Jurkat, Clone E6-1 (cell line): ENCODE data around the gene DLGAP1.
"Not testable (repeated sequence)": the region's sequence is repeated elsewhere in the genome, so short reads cannot be mapped to it uniquely, and the experiment has no call there.

ENCODE experiments used
- DNase-seq: peaks from one replicate; pipeline ENCODE4 v3.0.0-alpha.2; 2011; ENCODE audit warnings: low read depth, low spot score
- H3K4me3 ChIP-seq: 2 replicates; pipeline ENCODE4 v1.5.1; 2011; ENCODE audit warnings: mild to moderate bottlenecking, low read length, control low read depth, moderate library complexity

The DLGAP1 gene

DNA sequence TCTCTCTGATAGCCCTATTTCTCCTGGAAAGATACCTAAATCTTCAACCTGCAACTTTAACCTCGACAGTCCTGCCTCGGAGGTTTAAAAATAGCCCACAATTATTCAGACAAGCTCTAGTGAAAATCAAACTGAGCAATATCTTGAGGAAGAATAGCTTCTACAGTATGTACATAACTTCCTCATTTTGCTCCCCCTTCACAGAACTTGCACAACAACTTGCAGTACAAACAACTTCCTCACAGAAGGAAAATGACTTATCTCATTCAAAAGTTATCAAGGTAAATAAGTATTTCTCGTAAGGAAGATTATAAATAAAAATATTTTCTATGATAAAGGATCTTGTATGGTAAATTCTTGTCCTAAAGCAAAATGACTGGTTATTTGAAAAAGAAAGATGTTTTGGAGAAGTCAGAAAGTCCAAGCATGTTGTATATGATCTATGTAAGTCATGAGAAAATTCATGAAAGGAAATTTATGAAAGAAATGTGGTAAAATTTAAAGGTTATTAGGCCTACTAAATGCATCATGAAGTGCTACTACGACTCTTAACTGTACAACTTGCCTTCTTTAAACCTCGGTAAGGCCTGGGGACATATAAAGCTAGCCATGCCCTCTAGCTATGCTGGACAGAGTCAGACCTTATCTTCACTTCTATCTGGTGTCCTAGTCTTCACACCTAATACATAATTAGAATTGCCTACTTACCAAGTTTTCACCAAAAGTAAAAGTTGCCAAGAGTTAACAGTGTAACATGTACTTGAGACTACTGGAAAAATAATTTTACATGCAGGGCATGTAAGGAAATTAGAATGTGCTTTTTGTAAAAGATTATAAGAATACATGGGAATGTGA, 394.5 kb downstream of the DLGAP1 start:
- H3K4me3 ChIP-seq = no peak overlapping the region
- peak; percentile 1 for DNase-seq

DNA sequence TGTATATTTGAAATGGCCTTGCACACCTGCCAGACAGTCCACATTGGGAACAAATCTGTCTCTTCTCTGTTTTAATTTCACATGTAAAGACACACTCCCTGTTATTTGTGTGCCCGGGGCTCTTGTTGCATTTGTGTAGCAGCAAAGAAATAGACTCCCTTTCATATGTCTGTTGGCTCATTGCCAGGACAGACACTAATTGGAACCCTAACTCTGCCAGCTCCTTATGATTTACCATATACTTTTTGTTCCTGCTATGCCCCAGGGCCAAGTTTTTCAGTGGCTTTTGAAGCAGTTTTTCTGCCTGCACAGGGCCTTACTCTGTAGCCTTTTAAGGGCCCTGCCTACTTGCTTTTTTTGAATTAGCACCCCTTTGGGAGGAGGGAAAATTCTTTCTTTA, 396.9 kb downstream of the DLGAP1 start:
- H3K4me3 ChIP-seq = no peak overlapping the region
- DNase-seq = no peak

DNA sequence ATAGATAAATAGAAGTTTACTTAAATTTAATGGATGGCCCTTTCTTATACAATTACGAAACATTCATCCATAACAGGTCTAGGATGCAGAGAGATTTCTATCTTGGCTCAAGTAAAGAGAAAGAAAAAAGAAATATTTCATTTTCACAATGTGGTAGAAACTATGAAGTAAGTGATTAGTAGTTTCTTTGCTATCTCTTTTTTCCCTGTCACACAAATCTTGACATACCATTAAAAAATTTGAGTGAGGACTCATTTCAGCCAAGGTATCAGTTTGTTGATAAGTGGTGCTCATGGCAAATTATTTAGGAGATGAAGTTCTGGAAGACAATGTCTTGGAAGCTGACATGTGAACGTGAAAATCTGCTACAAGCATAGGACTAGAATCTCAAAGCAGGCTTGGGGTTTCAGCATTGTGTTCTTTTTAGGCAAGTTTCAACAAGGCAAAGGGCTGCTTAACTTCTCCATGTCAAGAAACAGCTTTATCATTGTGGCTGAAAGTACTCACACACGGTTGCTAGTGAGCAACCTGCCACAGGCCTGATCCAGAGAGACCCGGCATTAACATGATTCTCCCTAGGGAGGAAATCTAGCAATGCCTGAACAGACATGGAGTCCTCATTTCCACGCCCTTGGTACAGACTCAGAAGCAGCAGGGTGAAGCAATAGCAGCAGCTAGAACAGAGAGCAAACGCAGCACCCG, 414.6 kb downstream of the DLGAP1 start:
- no peak for DNase-seq
- no peak overlapping the region for H3K4me3 ChIP-seq

DNA sequence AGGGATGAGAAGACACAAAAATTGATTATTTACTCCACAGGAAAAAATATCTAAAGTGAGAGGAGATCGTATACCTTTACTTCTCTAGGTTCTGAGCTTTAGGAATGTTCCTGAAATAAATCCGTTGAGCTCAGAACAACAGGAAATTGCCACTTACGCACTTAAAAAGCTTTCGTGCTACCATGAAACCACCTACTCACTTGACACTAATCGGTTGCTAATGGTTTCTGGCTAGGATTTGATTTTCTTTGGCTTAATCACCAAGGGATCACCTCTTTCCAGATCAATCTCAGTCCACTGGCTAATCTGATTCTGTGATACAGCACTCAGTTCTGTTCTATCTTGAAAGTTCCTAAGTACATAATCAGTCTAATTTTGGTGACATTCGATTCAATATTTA, 419.6 kb downstream of the DLGAP1 start:
- H3K4me3 ChIP-seq = no peak overlapping the region
- DNase-seq = no peak

DNA sequence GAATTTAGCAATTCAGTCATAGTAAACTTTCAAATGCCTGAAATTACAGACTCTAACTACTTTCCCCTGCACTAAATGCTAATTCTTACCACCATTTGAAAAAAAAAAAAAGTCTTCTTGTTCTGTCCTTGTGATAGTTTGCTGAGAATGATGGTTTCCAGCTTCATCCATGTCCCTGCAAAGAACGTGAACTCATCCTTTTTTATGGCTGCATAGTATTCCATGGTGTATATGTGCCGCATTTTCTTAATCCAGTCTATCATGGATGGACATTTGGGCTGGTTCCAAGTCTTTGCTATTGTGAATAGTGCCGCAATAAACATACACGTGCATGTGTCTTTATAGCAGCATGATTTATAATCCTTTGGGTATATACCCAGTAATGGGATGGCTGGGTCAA, 420.3 kb downstream of the DLGAP1 start:
- H3K4me3 ChIP-seq, DNase-seq: not testable (repeated sequence)

DNA sequence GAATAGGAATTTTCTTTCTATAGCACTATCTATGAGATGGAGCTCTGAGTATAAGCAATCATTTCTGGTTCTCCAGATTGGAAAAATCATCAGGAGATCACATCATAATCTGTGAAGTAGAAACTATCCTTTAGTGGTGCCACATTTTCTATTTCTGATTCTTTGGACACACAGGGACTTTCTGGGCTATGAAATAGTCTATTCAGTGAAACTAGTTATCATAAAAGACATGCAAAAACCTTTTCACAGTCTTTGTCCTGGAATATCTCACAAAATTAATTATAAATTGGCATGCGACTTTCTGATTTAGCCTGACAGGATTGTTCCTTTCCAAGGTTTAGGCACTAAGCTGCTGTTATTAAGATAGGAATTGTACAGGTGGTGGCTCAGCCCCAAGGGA, 428.6 kb downstream of the DLGAP1 start:
- DNase-seq = no peak
- H3K4me3 ChIP-seq = no peak overlapping the region

DNA sequence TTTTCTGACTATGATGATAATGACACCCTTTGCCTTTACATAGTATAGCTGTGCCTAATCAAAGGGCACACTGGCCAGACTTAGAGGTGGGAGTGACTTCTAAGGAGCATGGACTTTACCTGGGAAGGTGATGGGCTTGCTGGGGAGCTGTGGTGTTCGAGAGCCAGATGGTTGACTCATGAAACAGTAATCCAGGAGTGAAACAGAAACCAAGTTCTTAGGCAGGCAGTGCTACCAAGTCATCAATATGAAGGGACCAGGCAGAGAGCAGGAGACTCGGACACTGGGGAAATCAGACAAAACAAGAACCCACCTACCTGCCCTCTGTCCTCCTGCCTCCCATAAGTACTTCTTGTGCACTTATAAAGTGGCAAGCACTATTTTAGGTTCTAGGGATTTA, 430.4 kb downstream of the DLGAP1 start:
- DNase-seq = no peak
- no peak overlapping the region for H3K4me3 ChIP-seq

DNA sequence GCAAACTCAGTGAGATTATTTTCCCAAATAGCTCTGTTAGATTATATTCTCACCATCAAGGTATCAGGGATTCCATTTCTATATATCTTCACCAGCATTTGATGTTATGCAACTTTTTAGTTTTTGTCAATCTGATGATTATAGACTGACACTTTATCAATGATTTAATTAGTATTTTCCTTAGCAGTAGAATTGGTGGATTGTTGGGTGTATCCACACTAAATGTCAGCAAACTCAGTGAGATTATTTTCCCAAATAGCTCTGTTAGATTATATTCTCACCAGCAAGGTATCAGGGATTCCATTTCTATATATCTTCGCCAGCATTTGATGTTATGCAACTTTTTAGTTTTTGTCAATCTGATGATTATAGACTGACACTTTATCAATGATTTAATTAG, 432.4 kb downstream of the DLGAP1 start:
- H3K4me3 ChIP-seq, DNase-seq: not testable (repeated sequence)

DNA sequence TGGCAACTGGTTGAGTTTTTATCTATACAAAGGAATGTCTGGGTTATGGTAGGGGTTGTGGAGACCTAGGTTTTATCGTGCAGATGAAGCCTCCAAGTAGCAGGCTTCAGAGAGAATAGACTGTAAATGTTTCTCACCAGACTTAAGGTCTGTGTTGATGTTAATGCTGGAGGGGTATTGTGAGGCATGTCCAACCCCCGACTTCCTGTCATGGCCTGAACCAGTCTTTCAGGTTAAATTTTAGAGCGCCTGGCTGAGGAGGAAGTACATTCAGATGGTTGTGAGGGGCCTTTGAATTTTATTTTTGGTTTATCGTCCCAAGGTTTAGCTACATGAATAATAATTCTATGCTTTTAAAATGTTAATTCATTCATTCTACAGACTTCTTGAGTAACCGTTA, 435.1 kb downstream of the DLGAP1 start:
- H3K4me3 ChIP-seq = no peak overlapping the region
- no peak for DNase-seq

DNA sequence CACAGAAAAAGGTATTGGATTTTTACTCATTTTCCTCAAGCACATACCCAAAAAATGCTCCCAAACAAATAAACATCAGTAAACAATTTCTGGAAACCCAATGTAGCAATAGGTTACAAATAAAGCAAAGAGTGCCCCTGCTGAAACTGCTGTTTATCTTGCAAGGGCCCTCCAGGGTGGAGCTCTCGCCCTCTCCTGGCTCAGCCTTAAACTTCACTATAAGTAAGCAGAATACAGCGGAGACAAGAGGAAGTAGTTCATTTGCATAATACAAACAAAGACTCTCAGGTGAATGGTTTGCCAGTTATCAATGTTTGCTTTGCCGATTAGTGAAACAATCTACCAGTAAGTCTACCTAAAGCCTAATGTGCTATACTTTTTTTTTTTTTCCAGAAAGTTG, 437.6 kb downstream of the DLGAP1 start:
- H3K4me3 ChIP-seq = no peak overlapping the region
- peak; percentile 39 for DNase-seq

DNA sequence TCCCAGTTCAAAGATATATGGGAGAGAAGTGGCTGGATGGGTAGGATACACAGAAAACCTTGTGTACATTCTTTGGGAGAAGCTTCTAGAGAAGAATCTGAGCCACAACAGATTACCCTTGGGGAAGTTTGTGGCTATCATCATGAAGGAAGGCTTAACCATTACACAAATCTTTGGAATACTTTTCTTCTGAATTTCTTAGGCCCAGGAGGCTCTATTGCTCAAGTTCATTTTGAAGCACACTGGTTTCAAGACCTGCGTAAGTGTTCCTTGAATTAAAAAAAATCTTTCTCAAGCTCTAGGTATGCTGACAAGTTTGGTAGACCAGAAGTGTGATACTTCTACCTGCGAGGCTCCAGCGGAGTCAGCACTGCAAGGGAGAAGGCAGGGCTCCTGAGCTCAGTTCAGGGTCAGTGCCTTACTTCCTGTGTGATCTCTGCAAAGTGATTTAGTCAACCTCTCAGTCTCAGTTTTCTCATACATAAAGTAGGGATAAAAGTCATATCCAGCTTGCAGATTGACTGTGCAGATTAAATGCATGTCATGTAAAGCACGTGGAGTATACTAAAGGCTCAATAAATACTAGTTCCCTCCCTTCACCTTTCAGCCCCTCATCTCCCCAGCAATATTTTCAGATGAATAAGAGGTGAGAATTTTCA, 438.6 kb downstream of the DLGAP1 start:
- no peak for DNase-seq
- no peak overlapping the region for H3K4me3 ChIP-seq

DNA sequence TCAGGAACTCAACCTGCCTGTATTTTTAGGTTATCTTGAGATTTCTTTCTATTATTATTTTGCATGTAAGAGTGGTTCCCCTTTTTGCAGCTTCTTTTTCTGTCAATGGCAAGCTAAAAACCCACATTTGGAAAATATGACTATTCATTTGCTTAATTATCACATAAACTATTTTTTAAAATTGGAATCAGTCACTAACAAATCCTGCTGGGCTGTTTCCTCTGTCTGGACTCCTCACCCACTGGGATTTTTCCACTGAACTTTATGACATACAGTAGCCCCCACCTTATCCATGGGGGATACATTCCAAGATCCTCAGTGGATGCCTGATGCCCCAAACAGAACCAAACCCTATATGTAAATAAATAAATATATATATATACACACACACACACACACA, 447.3 kb downstream of the DLGAP1 start:
- H3K4me3 ChIP-seq = no peak overlapping the region
- no peak for DNase-seq

DNA sequence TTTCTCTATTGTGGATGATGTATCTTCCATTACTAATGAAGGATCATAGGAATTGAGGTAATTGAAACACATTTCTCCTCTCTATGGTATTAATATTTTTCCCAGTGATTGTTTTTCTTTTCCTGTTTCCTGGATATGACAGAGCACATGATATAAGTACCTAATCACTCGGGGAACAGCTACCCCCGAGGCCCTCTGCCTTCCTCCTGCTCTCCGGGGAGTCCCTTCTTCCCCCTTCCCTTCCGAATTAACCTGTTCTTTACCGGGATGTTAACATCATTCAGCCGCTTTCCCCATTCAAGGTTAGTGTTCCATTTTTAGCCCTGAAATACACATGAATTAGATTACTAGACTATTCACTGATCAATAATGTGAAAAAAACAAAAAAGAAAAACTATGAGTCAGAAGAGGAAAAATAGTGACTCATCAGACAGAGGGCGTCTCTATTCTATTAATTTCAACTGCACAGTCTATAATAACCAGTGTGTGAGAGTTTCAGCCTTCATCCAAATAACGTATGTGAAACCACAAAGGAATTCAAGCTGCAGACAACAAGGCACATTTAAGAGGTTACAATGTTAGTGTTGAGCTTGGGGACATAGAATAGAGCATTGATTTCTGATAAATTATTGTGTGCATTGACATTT, 450.8 kb downstream of the DLGAP1 start:
- no peak for DNase-seq
- no peak overlapping the region for H3K4me3 ChIP-seq

DNA sequence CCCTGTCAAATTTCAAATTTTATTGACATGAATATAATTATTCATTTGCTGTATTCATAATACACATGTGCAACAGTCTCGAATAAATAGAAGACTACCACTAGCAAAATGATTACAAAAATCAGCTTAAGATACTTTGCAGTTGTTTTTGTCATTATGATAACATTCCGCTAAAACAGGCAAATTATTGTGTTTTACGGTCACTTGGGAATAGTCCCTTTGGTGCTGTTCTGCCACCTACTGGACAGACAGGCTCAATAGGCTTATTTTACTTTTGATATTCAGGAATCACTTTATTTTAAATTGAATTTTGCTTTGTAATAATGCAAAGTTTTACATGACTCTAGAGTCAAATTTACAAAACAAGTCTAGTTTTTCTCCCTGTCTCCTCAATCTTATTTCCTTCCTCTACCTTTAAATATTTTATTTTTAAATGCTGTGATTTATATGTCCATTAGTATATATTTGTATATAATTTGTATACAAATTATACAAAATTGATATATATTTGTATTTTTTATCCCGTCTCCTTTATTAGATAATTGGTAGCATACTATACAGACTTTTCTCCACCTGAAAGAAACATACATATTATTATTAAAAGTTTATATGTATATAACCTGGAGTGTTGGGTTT, 456.3 kb downstream of the DLGAP1 start:
- DNase-seq = peak; percentile 25
- H3K4me3 ChIP-seq = no peak overlapping the region

DNA sequence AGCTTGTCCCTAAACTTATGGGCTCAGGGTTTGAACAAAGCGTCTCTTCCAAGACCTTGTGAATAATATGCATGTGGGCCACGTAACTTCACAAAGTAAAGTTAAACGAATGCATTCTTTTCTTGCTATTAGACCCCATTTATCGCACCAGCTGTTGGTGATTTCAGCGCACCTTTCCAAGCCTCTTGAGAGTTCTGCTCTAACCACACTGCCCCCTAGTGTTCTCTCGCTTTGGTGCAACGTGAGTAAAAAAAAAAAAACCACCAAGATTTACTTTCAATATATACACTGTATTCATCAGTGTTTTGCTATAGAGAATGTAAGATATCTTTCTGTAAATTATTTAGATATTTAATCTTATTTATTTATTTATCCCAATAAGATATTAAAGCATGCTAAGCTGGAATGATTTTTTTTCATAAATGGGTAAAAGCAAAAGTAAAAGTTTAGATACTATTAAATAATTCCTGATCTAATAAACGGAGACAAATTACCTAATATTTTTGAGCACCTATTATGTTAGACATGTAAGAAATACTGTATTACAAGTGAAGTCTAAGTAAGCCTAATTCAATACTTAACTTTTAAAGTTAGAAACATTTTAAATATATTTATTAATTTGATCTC, 459.5 kb downstream of the DLGAP1 start:
- peak; percentile 76 for DNase-seq
- H3K4me3 ChIP-seq = no peak overlapping the region

DNA sequence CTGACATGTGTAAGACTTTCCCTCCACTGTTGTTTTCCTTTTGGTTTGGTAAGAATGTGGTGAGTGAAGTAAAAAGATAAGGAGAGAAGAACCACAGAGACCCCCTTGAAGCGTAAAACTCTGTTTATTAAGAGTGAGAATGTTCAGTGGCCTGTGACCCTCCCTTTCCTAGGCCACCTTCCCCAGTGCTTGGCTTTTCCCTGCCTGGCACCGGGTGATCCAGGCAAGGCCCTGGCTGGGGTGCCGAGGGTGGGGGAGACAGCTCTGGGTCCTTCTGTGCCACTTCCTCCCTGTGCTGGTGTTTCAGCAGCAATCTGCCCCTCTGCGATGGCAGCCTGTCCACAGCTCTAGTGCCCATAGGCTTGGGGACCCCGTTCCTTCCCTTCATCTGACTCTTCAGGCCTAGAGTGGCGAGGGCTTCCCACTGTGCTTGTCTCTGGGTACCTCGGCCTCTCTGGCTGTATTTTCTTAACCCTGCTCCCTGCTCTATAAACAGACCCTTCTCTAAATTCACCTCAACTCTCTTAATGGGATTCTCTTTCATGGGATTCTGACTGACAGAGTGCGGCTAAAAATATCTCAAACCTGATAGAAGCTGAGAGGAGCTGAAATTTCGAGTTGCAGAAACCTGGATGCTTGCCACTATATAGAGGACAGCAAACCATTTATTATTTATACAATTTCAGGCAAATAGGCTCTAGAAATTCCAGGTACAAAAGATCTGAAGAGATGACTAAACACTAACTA, 461.0 kb downstream of the DLGAP1 start:
- H3K4me3 ChIP-seq = no peak overlapping the region
- no peak for DNase-seq

DNA sequence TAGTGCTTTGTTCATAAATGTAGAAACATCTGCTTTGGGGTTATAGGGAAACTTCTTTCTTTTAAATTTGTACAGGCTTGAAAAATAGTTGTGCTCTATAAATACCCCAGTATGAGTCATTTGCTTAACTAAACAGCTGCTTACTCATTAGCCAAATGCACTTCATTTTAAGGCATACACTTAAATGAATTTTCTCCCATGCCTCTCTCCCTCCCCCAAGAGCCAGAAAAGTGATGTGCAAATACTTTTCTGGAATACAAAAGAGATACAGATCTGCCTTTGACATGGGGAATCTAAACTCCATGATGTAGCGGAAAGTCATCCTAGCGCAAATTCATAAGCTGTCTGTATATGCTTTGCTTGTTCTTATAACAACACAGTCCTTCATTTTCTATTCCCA, 469.4 kb downstream of the DLGAP1 start:
- no peak overlapping the region for H3K4me3 ChIP-seq
- DNase-seq = no peak

DNA sequence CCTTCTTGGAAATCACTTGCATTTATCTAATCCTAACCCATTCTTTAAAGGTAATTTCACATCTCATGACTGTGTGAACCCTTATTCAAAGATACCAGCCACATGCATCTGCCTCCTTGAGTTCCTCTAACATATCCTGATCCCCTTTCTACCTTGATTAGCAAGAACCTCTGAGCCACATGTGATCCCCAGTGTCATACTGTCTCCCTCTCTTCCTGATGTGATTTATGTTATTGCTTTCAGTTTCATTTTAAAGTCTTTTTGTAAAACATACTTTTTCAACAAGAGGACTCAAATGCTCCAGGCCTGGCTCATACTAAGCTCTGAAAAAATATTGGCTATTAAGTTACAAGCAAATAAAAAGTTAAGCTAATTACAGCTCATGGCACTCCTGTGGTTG, 470.1 kb downstream of the DLGAP1 start:
- DNase-seq = no peak
- H3K4me3 ChIP-seq = no peak overlapping the region
